ENCODE measurements around the gene IFT122.
"Not testable (repeated sequence)": the region's sequence is repeated elsewhere in the genome, so short reads cannot be mapped to it uniquely, and the experiment has no call there.

IFT122 gene

DNA sequence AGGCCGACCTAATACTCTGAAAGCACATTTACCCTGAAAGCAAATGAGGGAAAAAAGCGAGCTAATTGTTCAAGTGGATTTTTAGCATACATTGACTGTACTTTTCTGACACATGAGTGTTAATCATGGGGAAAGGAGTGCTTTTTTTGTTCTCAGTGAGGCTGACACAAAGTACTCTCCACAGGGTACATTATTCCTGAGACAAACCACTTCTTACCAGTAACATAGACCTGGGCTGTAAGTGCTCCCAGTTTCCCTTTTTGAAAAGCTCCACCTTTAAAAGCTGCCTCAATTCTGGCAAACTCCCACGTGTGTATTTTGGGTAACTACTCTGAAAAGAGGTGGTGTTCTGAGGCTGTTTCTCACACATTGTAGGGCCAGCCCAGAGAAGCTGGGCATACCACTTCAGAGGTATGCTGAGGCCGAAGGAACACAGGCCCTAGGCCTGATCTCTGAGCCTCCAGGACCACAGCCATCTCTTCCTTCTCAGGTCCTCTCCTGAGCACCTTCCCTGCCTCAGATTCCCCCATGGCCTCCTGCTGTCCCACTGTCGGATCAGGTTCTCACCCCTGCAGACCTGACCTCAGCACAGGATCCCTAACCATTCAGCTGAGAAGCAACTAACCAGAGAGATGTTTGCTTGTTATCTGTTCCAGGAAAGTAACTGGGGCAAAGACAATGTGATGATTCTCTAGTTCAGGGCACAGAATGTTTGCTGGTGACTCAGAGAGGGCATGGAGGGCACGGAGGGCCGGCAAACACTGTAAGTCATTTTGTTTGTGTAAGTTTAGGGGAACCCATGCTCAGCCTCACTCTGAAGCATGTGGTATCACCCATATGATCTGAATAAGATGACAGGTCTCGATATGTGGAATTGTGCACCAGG, 58.8 kb downstream of the IFT122 start:
- not testable (repeated sequence) for DNase-seq (ENCODE audit: low read depth)

- DNase-seq (ENCODE audit: low read depth) = not testable (repeated sequence)
These were observed 59.7 kb downstream of the IFT122 start for GRCh38 chr3:129499604-129500333.

- DNase-seq (ENCODE audit: low read depth) = no peak
These were observed 60.3 kb downstream of the IFT122 start for GRCh38 chr3:129500334-129500658.

GRCh38 chr3:129501630-129502029, 61.6 kb downstream of the IFT122 start:
- DNase-seq (ENCODE audit: low read depth) = no peak

DNA sequence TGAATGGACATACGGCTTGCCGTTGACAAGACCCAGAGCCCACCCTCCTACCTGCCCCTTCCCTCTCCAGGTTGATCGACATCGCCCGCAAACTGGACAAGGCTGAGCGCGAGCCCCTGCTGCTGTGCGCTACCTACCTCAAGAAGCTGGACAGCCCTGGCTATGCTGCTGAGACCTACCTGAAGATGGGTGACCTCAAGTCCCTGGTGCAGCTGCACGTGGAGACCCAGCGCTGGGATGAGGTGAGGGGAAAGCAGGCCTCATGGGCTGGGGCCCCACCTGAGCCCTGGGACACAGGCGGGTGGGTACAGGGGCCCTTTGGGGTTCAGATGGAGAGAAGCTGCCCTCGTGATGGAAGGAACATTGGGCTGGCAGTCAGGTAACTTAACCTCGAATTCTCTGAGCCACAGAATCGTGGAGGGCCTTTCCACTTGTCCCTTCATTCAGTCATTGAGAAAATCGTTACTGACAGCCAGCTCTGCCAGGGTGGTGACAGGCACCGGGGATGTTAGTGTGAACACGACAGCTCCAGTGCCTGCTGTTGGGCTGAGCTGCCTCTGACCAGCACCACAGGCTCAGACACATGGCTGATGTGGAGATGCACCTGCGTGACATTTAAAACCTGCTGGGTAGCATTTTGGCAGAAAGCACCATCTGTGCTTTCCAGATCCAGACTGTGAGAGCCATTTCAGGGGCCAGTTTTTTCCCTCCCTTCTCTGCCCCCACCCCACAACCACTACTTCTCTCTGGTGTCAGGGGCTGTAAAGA, 62.8 kb downstream of the IFT122 start:
- no peak for DNase-seq (ENCODE audit: low read depth)

GRCh38 chr3:129503471-129504291, 63.7 kb downstream of the IFT122 start:
- no peak for DNase-seq (ENCODE audit: low read depth)

DNA sequence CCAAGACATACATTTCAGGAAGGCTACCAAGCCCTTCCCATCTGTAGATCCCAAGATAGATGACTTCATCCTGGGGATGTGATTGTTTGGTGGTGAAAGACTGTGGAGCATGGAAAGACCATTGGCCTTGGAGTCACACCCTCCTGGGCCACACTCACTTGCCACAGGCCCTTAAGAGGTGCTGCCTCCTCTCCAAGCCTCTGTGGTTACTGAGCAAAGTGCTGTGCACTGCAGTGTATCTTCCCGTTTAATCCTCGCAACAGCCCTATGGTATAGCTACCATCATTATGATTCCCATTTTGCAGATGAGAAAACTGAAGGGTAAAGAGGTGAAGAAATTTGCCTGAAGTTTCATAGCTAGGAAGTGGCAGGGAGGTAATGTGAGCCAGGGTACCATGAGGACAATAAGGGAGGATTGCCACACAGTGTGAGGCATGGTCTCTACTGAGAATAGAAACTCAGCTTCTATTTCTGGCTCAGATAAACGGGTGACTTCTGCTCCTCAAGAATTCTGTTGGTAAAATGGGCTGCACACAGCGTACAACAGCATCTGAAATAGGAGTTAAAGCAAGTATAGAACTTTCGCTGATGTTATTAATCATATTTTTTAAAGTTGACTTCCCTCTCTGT, 64.6 kb downstream of the IFT122 start:
- no peak for DNase-seq (ENCODE audit: low read depth)

DNA sequence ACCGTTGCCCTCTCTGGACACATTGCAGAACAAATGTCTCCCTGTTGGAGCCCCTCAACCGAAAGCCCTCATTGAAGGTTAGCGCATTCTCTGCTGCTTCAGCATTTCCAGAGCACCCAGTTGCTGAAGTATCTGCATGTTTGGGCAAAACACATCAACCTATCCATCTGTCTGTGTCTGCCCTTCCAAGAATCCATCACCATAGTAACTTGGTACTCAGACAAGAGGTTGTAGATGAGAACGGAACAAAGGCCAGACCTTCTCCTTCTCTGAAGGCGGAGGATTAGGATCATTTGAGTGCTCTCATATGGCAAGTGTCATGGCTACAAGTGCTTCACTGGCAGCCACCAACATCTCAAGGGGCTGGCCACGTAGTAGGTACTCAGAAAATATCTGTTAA, 65.3 kb downstream of the IFT122 start:
- no peak for DNase-seq (ENCODE audit: low read depth)

DNA sequence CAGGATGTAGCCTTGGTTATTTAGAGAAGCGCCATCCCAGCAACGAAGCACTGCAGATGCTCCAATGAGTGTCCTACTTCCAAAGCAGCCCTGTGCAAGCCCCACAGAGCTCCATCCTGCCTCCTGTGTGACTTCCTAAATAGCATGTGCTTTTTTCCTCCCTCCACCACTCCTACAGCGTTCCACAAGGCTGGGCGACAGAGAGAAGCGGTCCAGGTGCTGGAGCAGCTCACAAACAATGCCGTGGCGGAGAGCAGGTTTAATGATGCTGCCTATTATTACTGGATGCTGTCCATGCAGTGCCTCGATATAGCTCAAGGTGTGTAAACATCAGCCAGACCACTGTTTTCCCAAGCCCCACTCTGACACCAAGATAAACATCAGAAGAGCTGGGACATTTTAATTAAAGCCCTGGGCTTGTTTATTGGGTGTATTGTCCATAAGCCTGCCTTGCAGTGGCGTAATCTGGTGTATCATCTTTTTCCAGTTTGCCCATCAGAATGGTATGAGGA, 66.3 kb downstream of the IFT122 start:
- no peak for DNase-seq (ENCODE audit: low read depth)

DNA sequence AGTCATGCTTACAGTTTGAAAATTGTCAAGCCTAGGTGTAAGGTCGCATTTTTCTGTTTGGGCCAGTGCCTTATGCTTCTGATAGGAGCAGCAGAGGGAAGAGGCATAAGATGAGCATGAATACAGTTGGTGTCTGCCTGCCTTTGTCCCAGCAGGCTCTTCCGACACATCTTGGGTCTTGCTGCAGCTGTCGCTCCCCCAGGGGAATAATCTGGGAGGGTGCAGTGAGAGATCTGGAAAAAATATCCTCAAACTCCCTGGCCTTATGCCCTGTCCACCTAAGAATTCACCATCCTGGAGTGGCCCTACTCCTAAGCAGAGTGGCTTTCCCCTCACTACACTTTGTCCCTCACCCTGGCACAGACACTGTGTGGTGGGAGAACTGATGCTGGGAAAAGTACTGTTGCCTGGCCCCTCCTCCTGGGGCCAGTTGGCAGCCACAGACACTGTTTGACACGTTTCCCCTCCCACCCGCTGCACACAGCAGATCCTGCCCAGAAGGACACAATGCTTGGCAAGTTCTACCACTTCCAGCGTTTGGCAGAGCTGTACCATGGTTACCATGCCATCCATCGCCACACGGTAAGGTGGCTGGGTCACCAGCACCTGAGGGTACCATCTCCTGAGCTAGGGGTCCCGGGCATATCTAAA, 67.3 kb downstream of the IFT122 start:
- DNase-seq (ENCODE audit: low read depth) = no peak

- no peak for DNase-seq (ENCODE audit: low read depth)
These were observed 72.6 kb downstream of the IFT122 start for GRCh38 chr3:129512595-129512994.

DNA sequence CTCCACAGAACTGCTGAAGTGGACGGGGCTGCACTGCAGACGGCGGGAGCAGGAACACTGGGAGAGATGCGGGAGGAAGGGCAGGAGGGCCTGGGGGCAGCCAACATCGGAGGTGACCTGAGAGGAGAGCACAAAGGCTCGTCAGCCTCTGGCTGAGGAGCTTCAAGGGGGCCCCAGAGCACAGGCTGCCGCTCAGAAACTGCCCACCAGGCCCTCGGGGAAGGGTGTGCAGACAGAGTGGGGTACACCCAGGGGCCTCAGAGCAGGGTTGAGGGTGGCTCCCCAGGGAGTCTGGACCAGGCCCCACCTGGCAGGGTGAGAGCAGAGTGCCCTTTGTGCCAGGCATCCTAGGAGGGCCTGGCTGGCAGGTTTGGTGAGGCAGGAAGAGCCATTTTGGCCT, 73.7 kb downstream of the IFT122 start:
- no peak for DNase-seq (ENCODE audit: low read depth)

DNA sequence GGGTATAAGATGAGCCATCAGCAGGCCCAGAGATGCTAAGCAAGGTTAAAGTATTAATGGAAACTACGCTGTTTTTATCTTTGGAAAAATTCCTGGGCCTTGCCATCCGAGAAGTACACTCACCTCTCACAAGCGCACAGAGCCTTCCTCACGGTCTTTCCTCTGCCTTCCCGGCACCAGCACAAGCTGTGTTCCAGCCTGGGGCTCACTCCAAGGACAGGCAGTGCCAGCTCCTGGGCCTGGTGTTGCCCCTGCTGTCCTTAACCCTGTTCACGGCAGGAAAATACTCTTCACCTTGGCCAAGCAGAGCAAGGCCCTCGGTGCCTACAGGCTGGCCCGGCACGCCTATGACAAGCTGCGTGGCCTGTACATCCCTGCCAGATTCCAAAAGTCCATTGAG, 74.1 kb downstream of the IFT122 start:
- no peak for DNase-seq (ENCODE audit: low read depth)

GRCh38 chr3:129514563-129514962, 74.5 kb downstream of the IFT122 start:
- no peak for DNase-seq (ENCODE audit: low read depth)

- not testable (repeated sequence) for DNase-seq (ENCODE audit: low read depth)
These were observed 75.2 kb downstream of the IFT122 start for GRCh38 chr3:129515108-129515820.

DNA sequence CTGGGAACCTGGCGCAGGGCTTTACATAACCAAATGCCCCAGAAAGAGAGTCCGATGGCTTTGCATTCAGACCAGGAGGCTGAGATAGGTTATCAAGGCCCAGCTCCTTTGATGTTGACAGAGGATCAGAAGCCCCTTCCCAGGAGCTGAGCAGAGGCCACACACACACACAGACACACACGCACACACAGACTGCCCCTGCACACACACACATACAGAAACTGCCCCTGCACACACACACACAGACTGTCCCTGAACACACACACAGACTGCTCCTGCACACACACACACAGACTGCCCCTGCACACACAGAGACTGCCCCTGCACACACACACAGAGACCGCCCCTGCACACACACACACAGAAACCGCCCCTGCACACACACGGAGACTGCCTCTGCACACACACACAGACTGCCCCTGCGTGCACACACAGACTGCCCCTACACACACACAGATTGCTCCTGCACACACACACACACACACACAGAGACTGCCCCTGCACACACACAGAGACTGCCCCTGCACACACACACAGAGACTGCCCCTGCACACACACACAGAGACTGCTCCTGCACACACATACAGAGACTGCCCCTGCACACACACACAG, 75.9 kb downstream of the IFT122 start:
- not testable (repeated sequence) for DNase-seq (ENCODE audit: low read depth)

DNA sequence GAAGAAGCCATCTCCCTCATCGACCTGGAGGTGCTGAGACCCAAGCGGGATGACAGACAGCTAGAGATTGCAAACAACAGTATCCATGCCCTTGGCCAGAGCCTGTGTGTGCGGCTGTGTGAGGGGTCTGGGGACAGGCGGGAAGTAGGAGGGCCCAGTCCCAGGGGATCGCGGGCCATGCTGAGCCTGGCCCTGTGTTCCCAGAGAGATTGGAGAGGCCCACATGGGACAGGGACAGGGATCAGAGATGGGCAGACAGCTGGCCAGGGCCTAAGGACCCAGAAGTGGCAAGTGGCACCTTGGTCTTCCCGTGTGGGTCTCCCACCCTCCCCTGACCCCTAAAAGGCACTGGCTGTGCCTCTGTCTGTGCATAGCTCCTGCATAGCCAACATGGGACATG, 77.5 kb downstream of the IFT122 start:
- DNase-seq (ENCODE audit: low read depth) = no peak

- DNase-seq (ENCODE audit: low read depth) = no peak
These were observed 78.1 kb downstream of the IFT122 start for GRCh38 chr3:129518038-129518561.

- no peak for DNase-seq (ENCODE audit: low read depth)
These were observed 78.6 kb downstream of the IFT122 start for GRCh38 chr3:129518581-129518980.

Measured in stimulated activated CD8-positive, alpha-beta memory T cell treated with anti-CD3 and anti-CD28 coated beads, Interleukin-4, amount 100 ng/mL, for 24 hours (primary cell).